Measurements from ENCODE around the gene ST7.

ST7 gene, protein sequence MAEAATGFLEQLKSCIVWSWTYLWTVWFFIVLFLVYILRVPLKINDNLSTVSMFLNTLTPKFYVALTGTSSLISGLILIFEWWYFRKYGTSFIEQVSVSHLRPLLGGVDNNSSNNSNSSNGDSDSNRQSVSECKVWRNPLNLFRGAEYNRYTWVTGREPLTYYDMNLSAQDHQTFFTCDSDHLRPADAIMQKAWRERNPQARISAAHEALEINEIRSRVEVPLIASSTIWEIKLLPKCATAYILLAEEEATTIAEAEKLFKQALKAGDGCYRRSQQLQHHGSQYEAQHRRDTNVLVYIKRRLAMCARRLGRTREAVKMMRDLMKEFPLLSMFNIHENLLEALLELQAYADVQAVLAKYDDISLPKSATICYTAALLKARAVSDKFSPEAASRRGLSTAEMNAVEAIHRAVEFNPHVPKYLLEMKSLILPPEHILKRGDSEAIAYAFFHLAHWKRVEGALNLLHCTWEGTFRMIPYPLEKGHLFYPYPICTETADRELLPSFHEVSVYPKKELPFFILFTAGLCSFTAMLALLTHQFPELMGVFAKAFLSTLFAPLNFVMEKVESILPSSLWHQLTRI

DNA sequence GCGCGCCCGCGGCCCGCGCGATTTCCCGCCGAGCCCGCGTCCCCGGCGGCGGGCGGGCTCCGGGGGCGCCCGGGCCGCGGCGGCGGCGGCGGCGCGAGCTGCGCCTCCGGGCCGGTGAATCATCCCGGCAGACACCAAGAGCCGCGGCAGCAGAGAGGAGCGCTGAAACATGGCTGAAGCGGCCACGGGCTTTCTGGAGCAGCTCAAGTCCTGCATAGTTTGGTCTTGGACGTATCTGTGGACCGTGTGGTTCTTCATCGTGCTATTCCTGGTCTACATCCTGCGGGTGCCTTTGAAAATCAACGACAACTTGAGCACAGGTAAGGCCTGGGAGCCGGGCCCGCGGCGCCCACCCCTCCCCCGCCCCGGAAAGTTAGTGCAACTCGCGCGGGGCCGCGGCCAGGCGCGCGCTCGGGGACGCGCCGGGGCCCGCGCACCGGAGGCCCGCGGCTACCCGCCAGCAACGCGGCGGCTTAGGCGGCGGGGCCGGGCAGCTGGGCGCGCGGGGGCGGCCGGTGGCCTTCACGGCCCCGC is at the start of gene ST7:
Gene ST7 (plus strand): TSS at position 130 of the 534 bp plus-strand sequence. CDS start 40 bp downstream, at position 170.
- peak; percentile 68 for DNase-seq (ENCODE audit: low spot score)
- Mint-ChIP-seq H3K27me3 (ENCODE audit: low read depth) (peaks cover 7% of the 10 kb centered on the region), H3K9me3 (no peaks in the 10 kb centered on the region), H3K36me3 (ENCODE audit: low read depth) (peaks cover 2% of the 10 kb centered on the region), H3K4me1 (ENCODE audit: low read depth) (peaks cover 22% of the 10 kb centered on the region), H3K27ac (peak within 1 kb of the TSS; percentile 86), H3K4me3 (peak within 1 kb of the TSS; percentile 90)

DNA sequence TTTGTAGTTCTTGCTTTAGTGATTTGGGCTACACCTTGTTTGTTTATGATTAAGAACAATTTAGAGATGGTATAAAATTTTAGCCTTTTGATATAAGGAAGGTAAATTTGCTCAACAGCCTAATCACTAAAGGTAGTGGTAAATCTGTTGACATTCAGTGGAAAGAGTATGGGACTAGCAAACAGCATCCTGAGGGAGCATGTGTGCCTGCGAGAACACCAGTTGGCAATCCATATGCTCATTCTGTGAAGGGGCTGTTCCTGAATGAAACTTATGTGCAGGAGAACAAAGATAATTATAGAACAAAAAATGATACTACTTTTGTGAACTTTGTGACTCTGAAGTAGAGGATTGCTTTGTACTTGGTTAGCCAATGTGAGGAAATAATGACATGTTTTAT is 46.9 kb upstream of the ST7 start:
- no peak overlapping the region for H3K27ac Mint-ChIP-seq
- no peak for DNase-seq (ENCODE audit: low spot score)
- H3K4me1 Mint-ChIP-seq (ENCODE audit: low read depth) = peaks cover 5% of the 10 kb centered on the region
- H3K27me3 Mint-ChIP-seq (ENCODE audit: low read depth) = no peaks in the 10 kb centered on the region
- no peaks in the 10 kb centered on the region for H3K9me3 Mint-ChIP-seq
- no peak overlapping the region for H3K4me3 Mint-ChIP-seq
- peaks cover 45% of the 10 kb centered on the region for H3K36me3 Mint-ChIP-seq (ENCODE audit: low read depth)

DNA sequence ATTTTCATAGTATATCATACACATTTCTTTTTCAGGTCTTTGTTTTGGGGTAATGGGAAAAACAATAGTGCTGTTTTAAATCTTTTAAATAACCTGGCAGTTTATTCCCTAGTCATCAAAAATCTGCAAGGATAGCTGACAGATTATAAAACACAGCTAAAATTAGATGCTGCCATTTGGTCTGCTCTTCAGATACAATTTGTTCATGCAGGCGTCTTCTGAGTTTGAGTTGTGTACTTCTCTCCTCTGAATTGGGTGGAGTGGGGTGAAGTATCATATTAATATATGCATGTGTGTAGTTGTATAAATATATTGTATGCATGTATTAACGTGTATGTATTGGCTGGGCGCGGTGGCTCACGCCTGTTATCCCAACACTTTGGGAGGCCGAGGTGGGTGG is 42.9 kb upstream of the ST7 start:
- Mint-ChIP-seq H3K9me3 (no peaks in the 10 kb centered on the region), H3K36me3 (ENCODE audit: low read depth) (peaks cover 57% of the 10 kb centered on the region), H3K4me3 (no peak overlapping the region), H3K27me3 (ENCODE audit: low read depth) (no peaks in the 10 kb centered on the region), H3K4me1 (ENCODE audit: low read depth) (peaks cover 6% of the 10 kb centered on the region), H3K27ac (no peak overlapping the region)
- no peak for DNase-seq (ENCODE audit: low spot score)

DNA sequence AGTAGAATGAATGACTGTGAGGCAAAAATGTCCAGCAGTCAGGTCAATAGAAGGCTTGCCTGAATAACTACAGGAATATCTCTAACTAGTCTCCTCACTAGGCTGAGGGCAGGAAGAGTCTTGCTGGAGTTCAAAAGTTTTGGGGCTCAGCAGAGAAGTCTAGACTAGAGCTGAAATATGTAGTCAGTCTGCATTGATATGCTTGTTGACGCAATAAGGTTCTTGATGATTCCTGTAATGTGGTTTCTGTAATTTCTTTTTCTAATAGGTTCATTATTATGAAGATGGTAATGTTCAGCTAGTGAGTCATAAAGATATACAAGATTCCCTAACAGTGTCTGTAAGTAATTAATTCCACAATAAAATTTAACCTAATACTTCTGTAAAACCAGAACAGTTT is 41.5 kb upstream of the ST7 start:
- no peak for DNase-seq (ENCODE audit: low spot score)
- Mint-ChIP-seq H3K36me3 (ENCODE audit: low read depth) (peaks cover 50% of the 10 kb centered on the region), H3K27ac (no peak overlapping the region)

DNA sequence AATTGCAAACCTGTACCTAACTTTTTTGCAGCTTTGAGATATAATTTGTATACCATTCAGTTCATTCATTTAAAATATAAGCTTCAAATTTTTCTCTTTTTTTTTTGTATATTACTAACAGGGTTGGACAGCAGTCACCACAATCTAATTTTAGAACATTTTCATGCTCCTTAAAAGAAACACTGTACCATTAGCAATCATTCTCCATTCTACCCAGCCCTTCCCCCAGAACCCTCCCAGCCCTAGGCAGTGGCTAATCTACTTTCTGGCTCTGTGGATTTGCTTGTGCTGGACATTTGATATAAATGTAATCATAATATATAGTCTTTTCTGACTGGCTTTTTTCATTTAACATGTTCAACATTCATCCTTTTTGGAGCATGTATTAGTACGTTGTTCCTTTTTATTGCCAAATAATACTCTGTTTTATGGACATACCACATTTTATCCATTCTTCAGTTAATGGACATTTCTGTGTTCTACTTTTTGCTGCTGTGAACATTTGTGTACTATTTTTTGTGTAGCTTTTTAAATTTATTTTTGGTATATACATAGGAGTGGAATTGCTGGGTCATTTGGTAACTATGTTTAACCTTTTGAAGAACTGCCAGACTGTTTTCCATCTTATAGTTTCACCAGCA is 40.9 kb upstream of the ST7 start:
- Mint-ChIP-seq H3K9me3 (no peaks in the 10 kb centered on the region), H3K27ac (no peak overlapping the region), H3K4me1 (ENCODE audit: low read depth) (peaks cover 6% of the 10 kb centered on the region), H3K27me3 (ENCODE audit: low read depth) (no peaks in the 10 kb centered on the region), H3K36me3 (ENCODE audit: low read depth) (peaks cover 51% of the 10 kb centered on the region), H3K4me3 (no peak overlapping the region)
- DNase-seq (ENCODE audit: low spot score) = no peak

More for the DNA sequence above, 41.5 kb upstream of the ST7 start:
- no peaks in the 10 kb centered on the region for H3K9me3 Mint-ChIP-seq
- H3K4me3 Mint-ChIP-seq = no peak overlapping the region
- H3K4me1 Mint-ChIP-seq (ENCODE audit: low read depth) = peaks cover 6% of the 10 kb centered on the region
- H3K27me3 Mint-ChIP-seq (ENCODE audit: low read depth) = no peaks in the 10 kb centered on the region

DNA sequence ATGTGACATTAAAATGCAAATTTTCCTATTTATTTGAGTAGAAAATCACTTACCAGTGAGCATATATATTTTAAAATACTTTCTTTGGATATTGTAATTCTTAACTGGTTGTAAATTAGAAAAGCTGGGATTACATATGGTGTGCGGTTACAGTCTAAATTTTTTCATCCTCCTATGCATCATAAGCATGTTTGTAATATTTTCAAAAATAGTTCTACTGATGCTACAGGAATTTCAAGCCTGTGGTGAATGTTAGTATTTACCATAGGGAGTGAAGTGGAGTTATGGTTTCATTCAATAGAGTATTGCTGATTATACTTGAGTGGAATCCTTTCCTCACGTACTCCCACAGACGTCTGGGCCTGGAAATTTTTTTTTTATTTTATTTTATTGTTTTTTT is 34.6 kb upstream of the ST7 start:
- Mint-ChIP-seq H3K27me3 (ENCODE audit: low read depth) (no peaks in the 10 kb centered on the region), H3K9me3 (no peaks in the 10 kb centered on the region), H3K27ac (no peak overlapping the region), H3K4me3 (no peak overlapping the region), H3K36me3 (ENCODE audit: low read depth) (peaks cover 31% of the 10 kb centered on the region), H3K4me1 (ENCODE audit: low read depth) (no peaks in the 10 kb centered on the region)
- no peak for DNase-seq (ENCODE audit: low spot score)

DNA sequence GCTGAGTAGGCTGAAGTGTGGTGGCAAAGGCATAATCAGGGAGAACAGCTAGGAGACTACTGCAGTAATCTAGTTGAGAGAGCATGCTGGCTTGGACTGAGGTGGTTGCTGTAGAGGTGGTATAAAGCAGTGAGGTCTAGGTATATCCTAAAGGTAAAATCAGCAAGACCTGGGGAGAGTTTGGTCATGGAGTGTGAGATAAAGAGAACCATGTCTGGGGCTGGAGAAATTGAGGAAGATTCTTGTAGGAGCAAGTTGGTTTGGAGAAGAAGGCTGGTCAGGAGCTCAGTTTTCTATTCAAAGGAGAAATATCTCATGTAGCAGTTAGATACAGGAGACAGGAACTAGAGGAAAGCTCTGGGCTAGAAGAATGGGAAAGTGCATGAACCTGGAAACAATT is 32.9 kb upstream of the ST7 start:
- no peaks in the 10 kb centered on the region for H3K4me1 Mint-ChIP-seq (ENCODE audit: low read depth)
- DNase-seq (ENCODE audit: low spot score) = no peak
- H3K4me3 Mint-ChIP-seq = no peak overlapping the region

DNA sequence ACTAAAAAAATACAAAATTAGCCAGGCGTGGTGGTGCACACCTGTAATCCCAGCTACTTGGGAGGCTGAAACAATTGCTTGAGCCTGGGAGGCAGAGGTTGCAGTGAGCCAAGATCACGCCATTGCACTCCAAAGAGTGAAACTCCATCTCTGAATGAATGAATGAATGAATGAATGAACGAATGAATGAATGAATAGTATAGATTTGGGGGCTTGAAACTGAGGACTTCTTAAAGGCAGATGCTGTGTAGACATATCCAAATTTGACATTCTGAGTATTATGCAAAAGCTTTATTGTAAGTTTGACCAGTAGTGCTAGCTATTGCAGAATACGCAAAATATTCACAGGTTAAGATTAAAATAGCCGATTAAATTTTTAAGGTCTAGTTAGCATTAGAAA is 30.8 kb upstream of the ST7 start:
- no peaks in the 10 kb centered on the region for H3K4me1 Mint-ChIP-seq (ENCODE audit: low read depth)
- no peak for DNase-seq (ENCODE audit: low spot score)
- H3K36me3 Mint-ChIP-seq (ENCODE audit: low read depth) = peaks cover 18% of the 10 kb centered on the region
- no peaks in the 10 kb centered on the region for H3K27me3 Mint-ChIP-seq (ENCODE audit: low read depth)
- H3K27ac Mint-ChIP-seq = no peak overlapping the region
- H3K9me3 Mint-ChIP-seq = no peaks in the 10 kb centered on the region
- H3K4me3 Mint-ChIP-seq = no peak overlapping the region

More for the DNA sequence above, 32.9 kb upstream of the ST7 start:
- Mint-ChIP-seq H3K9me3 (no peaks in the 10 kb centered on the region), H3K27me3 (ENCODE audit: low read depth) (no peaks in the 10 kb centered on the region), H3K36me3 (ENCODE audit: low read depth) (peaks cover 25% of the 10 kb centered on the region), H3K27ac (no peak overlapping the region)

DNA sequence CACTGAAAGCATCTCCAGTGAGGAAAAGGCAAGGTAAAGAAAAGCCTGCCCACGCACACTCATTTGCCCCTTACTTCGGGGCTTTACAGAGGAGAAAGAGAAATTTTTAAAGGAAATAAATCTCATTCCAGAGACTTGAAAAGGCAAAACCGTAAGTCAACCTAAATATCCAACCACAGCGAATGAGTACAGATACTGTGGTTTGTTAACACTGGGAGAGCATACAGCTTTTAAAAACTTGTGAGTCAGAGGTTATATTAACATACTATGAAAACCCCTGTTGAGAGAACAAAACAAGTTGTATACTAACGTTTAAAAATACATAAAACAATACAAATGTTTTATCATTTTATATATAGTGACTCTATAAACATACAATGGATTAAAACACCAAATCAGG is 28.6 kb upstream of the ST7 start:
- H3K27me3 Mint-ChIP-seq (ENCODE audit: low read depth) = peaks cover 3% of the 10 kb centered on the region
- peaks cover 7% of the 10 kb centered on the region for H3K36me3 Mint-ChIP-seq (ENCODE audit: low read depth)
- no peak overlapping the region for H3K27ac Mint-ChIP-seq
- H3K9me3 Mint-ChIP-seq = no peaks in the 10 kb centered on the region
- no peak overlapping the region for H3K4me3 Mint-ChIP-seq
- no peak for DNase-seq (ENCODE audit: low spot score)
- H3K4me1 Mint-ChIP-seq (ENCODE audit: low read depth) = no peaks in the 10 kb centered on the region

DNA sequence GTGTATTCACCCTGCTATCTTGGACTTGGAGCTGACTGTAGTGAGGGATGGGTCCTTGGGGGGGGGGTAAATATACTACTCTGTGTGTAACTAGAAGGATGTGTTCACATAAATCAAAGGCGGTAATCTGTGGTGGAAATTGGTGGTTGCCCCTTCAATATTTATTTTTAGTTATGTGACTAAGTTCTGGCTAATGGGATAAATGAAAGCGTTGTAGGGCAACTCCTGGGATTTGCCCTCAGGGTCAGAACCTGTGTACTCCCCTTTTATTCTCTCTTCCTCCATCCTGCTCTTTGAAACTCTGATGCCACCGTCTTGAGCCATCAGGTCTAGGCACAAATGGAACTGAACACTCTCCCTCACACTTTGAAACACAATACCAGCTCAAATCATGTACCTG is 24.3 kb upstream of the ST7 start:
- H3K36me3 Mint-ChIP-seq (ENCODE audit: low read depth) = no peaks in the 10 kb centered on the region
- H3K27ac Mint-ChIP-seq = no peak overlapping the region
- DNase-seq (ENCODE audit: low spot score) = no peak
- no peaks in the 10 kb centered on the region for H3K9me3 Mint-ChIP-seq
- H3K4me3 Mint-ChIP-seq = no peak overlapping the region
- peaks cover 6% of the 10 kb centered on the region for H3K27me3 Mint-ChIP-seq (ENCODE audit: low read depth)
- H3K4me1 Mint-ChIP-seq (ENCODE audit: low read depth) = peaks cover 1% of the 10 kb centered on the region

DNA sequence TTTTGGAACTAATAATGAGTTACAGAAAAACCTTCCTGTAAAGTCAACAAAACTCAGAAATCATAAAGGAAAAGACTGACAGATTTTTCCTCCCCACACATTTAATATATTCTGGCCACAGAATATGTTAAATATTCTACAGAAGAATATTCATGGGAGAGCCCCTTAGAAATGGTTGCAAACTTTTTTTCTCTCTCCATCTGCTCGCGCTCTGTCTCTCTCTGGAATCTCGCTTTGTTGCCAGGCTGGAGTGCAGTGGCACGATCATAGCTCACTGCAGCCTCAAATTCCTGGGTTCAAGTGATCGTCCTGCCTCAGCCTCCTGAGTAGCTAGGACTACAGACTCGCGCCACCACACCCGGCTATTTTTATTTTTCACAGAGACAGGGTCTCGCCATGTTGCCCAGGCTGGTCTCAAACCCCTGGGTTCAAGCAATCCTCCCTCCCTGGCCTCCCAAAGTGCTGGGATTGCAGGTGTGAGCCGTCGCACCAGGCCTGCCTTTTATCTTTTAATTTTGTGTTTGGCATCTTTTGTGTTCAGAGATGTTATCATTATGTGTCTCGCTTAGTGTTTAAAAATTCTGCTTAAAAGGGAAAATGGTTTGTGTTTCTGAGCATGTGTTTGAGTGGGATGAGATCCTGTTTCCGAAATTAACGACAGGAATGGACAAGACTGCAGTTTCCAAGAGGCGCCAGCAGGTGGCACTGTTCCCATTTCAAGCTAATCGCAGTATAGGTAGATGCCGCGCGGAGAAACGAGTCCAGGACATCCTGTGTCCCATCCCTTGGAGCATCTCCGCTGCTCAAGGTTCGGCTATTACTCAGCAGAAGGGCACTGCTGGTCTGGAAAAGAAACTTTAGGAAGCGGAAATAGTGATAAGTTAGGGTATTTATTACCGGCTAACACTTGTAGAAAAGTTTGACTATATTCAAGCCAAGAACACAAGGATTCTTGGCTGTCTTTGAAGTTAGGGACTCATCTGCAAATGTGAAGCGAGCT is 23.1 kb upstream of the ST7 start:
- Mint-ChIP-seq H3K4me3 (no peak overlapping the region), H3K27me3 (ENCODE audit: low read depth) (peaks cover 13% of the 10 kb centered on the region), H3K36me3 (ENCODE audit: low read depth) (no peaks in the 10 kb centered on the region), H3K9me3 (no peaks in the 10 kb centered on the region), H3K4me1 (ENCODE audit: low read depth) (peaks cover 3% of the 10 kb centered on the region), H3K27ac (no peak overlapping the region)
- DNase-seq (ENCODE audit: low spot score) = peak; percentile 56

DNA sequence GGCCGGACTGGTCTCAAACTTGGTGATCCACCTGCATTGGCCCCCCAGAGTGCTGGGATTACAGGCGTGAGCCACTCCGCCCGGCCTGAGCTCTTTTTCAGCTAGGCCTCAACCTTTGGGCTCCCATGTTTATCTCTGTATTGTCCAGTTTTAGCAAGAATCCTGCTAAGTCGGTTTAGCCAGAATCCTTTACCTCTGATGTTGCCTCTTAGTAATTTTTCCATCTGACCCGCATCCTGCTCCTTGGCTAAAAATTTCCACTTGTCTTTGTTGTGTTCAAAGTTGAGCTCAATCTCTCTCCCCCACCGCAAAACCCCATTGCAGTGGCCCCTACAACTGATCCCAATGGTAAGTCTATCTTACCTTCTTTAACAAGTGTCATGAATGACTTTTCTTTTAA is 20.7 kb upstream of the ST7 start:
- Mint-ChIP-seq H3K27me3 (ENCODE audit: low read depth) (peaks cover 20% of the 10 kb centered on the region), H3K4me3 (no peak overlapping the region), H3K27ac (no peak overlapping the region), H3K4me1 (ENCODE audit: low read depth) (peaks cover 3% of the 10 kb centered on the region), H3K36me3 (ENCODE audit: low read depth) (no peaks in the 10 kb centered on the region), H3K9me3 (no peaks in the 10 kb centered on the region)
- no peak for DNase-seq (ENCODE audit: low spot score)

DNA sequence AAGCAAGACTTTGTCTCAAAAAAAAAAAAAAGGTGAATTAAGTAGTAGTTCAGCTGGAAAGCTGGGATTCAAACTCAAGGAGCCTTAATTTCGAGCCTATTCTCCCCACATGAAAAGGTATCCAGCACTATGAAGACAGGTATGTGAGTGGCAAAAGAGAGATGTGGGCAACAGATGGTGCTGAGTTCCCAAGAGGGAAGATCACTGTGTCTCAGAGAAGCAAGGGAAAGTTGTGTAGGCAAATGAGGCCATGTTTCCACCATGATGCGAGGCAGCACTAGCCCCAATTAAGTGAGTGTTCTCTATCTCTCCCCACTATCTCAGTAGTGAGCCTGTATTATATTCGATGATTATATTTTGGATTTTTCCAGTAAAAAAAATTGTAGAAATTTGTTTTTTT is 19.8 kb upstream of the ST7 start:
- H3K9me3 Mint-ChIP-seq = no peaks in the 10 kb centered on the region
- H3K4me1 Mint-ChIP-seq (ENCODE audit: low read depth) = peaks cover 3% of the 10 kb centered on the region
- no peak overlapping the region for H3K4me3 Mint-ChIP-seq
- peaks cover 22% of the 10 kb centered on the region for H3K27me3 Mint-ChIP-seq (ENCODE audit: low read depth)
- no peak overlapping the region for H3K27ac Mint-ChIP-seq
- no peaks in the 10 kb centered on the region for H3K36me3 Mint-ChIP-seq (ENCODE audit: low read depth)
- DNase-seq (ENCODE audit: low spot score) = no peak
